ENCODE measurements around the gene STXBP6. TPM values are rescaled to one million over a fixed set of nuclear protein-coding genes. Genes with fewer than 3 reads are reported as not detected.

STXBP6 gene
- total RNA-seq, 1 experiment from 2014 or later = 6.4 TPM

GRCh38 chr14:24850072-24850471 lies 199.9 kb downstream of the STXBP6 start:
- no TSS peak for BruUV-seq (replicated peaks)
- no peaks in the 10 kb centered on the region for H3K27me3 Mint-ChIP-seq (ENCODE audit: unreplicated experiment)
- intact Hi-C loops (cut with micrococcal nuclease; ENCODE audit: unreplicated experiment) = no loop called here
- no peak for DNase-seq
- no peak overlapping the region for H3K27ac Mint-ChIP-seq (ENCODE audit: unreplicated experiment)
- H3K4me3 Mint-ChIP-seq (ENCODE audit: low read depth, unreplicated experiment) = no peak overlapping the region
- no peaks in the 10 kb centered on the region for H3K9me3 Mint-ChIP-seq (ENCODE audit: low read depth, unreplicated experiment)
- no peaks in the 10 kb centered on the region for H3K36me3 Mint-ChIP-seq (ENCODE audit: insufficient read depth, unreplicated experiment)
- TF ChIP-seq, protein P1, sequence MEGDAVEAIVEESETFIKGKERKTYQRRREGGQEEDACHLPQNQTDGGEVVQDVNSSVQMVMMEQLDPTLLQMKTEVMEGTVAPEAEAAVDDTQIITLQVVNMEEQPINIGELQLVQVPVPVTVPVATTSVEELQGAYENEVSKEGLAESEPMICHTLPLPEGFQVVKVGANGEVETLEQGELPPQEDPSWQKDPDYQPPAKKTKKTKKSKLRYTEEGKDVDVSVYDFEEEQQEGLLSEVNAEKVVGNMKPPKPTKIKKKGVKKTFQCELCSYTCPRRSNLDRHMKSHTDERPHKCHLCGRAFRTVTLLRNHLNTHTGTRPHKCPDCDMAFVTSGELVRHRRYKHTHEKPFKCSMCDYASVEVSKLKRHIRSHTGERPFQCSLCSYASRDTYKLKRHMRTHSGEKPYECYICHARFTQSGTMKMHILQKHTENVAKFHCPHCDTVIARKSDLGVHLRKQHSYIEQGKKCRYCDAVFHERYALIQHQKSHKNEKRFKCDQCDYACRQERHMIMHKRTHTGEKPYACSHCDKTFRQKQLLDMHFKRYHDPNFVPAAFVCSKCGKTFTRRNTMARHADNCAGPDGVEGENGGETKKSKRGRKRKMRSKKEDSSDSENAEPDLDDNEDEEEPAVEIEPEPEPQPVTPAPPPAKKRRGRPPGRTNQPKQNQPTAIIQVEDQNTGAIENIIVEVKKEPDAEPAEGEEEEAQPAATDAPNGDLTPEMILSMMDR (IDR thresholded peaks at IDR 0.05; ENCODE audit: unreplicated experiment) = no peak
- peaks cover 42% of the 10 kb centered on the region for H3K4me1 Mint-ChIP-seq (ENCODE audit: low read depth, unreplicated experiment)
- CTCF ChIA-PET = no interaction called here

- Mint-ChIP-seq H3K27me3 (ENCODE audit: unreplicated experiment) (no peaks in the 10 kb centered on the region), H3K9me3 (ENCODE audit: low read depth, unreplicated experiment) (no peaks in the 10 kb centered on the region), H3K36me3 (ENCODE audit: insufficient read depth, unreplicated experiment) (no peaks in the 10 kb centered on the region), H3K27ac (ENCODE audit: unreplicated experiment) (no peak overlapping the region), H3K4me1 (ENCODE audit: low read depth, unreplicated experiment) (peaks cover 42% of the 10 kb centered on the region), H3K4me3 (ENCODE audit: low read depth, unreplicated experiment) (no peak overlapping the region)
- TF ChIP-seq, protein P1 (IDR thresholded peaks at IDR 0.05; ENCODE audit: unreplicated experiment) = no peak
- CTCF ChIA-PET = interaction anchor here (1.5 kb wide), 1 partner anchor 40 kb away, joined by 3 read pairs; no protein-coding TSS in a partner anchor
- BruUV-seq (replicated peaks) = no TSS peak
- DNase-seq = no peak
- intact Hi-C loops (cut with micrococcal nuclease; ENCODE audit: unreplicated experiment) = no loop called here
Measured at GRCh38 chr14:24849471-24849870, 200.5 kb downstream of the STXBP6 start.

DNA sequence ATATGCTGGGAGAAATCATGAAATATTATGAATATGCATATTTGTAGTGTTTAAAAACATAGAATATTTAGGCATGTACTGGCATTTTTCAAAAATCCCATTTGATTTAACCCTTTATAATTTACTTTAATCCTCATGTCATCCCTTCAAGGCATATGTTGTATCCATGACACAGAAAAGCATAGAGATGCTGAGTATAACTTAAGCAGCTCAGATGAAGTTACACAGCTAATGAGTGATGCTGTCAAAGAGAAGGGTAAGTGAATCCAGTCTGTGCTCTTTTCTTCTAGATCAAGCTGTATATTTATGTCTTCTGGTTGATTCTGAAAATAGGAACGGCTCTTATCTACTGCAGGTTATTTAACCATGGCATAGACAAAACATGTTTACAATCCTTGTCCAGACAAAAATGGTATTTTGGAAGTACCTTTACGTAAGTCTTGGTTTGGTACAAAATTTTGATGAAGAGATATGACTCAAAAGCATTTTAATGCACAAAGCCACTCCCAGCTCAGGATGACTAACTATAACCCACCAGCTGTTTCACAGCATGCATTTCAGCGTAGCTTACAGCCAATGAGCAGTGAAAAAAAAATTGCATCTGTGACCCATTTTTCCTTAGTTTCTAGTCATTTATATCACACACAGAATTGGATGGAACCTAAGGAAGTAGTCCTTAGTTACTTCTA lies 201.7 kb downstream of the STXBP6 start:
- H3K9me3 Mint-ChIP-seq (ENCODE audit: low read depth, unreplicated experiment) = no peaks in the 10 kb centered on the region
- no peaks in the 10 kb centered on the region for H3K36me3 Mint-ChIP-seq (ENCODE audit: insufficient read depth, unreplicated experiment)
- CTCF ChIA-PET = interaction anchor here (0.5 to 1.5 kb wide), 2 partner anchors 39 to 187 kb away, joined by 3 read pairs; no protein-coding TSS in a partner anchor
- TF ChIP-seq, protein P1 (IDR thresholded peaks at IDR 0.05; ENCODE audit: unreplicated experiment) = no peak
- no peak overlapping the region for H3K27ac Mint-ChIP-seq (ENCODE audit: unreplicated experiment)
- H3K27me3 Mint-ChIP-seq (ENCODE audit: unreplicated experiment) = no peaks in the 10 kb centered on the region
- H3K4me1 Mint-ChIP-seq (ENCODE audit: low read depth, unreplicated experiment) = peaks cover 53% of the 10 kb centered on the region
- no TSS peak for BruUV-seq (replicated peaks)
- H3K4me3 Mint-ChIP-seq (ENCODE audit: low read depth, unreplicated experiment) = no peak overlapping the region
- intact Hi-C loops (cut with micrococcal nuclease; ENCODE audit: unreplicated experiment) = no loop called here
- DNase-seq = no peak

DNA sequence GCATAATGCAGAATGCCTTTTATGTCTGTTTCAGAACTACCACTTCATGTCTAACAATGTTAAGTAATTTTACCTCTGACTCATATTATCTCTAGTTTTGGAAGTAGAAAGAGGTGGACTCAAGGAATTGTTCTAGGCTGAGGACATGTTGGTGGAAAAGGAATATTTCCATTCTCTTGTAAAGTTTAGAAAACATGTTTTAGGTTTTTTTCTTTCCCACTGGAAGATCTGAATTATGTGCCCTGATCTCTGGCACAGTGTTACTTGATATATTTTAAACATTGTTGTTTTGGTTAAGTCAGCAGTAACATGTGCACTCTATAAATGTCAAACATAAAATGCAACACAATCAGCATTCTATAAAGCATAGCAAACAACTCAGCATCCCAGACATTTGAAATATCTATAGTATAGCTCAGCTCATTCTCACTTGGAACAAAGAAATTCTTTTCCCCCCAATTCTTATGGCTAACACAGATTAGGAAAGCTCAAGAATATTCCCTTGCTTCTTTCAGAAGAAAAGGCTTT lies 202.3 kb downstream of the STXBP6 start:
- CTCF ChIA-PET = no interaction called here
- Mint-ChIP-seq H3K4me3 (ENCODE audit: low read depth, unreplicated experiment) (no peak overlapping the region), H3K36me3 (ENCODE audit: insufficient read depth, unreplicated experiment) (no peaks in the 10 kb centered on the region), H3K9me3 (ENCODE audit: low read depth, unreplicated experiment) (no peaks in the 10 kb centered on the region), H3K27ac (ENCODE audit: unreplicated experiment) (no peak overlapping the region), H3K4me1 (ENCODE audit: low read depth, unreplicated experiment) (peaks cover 49% of the 10 kb centered on the region), H3K27me3 (ENCODE audit: unreplicated experiment) (no peaks in the 10 kb centered on the region)
- intact Hi-C loops (cut with micrococcal nuclease; ENCODE audit: unreplicated experiment) = loop anchor here (2.0 kb wide), 1 partner anchor 29 kb away; no protein-coding TSS in a partner anchor
- no TSS peak for BruUV-seq (replicated peaks)
- DNase-seq = no peak
- TF ChIP-seq, protein P1 (IDR thresholded peaks at IDR 0.05; ENCODE audit: unreplicated experiment) = no peak

Measured in Calu3 (cell line).